ENCODE measurements around the gene SPOCK3.

SPOCK3 gene

GRCh38 chr4:167111622-167112021 lies 122.7 kb downstream of the SPOCK3 start:
- in situ Hi-C loops (cut with MboI; ENCODE audit: low pct_unique_long_range_greater_than_20kb, low sequenced_read_pairs, unreplicated experiment) = no loop called here
- DNase-seq (ENCODE audit: low spot score) = no peak

GRCh38 chr4:167111092-167111491 lies 123.2 kb downstream of the SPOCK3 start:
- in situ Hi-C loops (cut with MboI; ENCODE audit: low pct_unique_long_range_greater_than_20kb, low sequenced_read_pairs, unreplicated experiment) = no loop called here
- TF ChIP-seq CTCF (IDR thresholded peaks at IDR 0.05; ENCODE audit: extremely low read depth, insufficient read depth, missing control alignments) = no peak
- DNase-seq (ENCODE audit: low spot score) = no peak

More at GRCh38 chr4:167111622-167112021, 122.7 kb downstream of the SPOCK3 start:
- TF ChIP-seq CTCF (IDR thresholded peaks at IDR 0.05; ENCODE audit: extremely low read depth, insufficient read depth, missing control alignments) = no peak

- in situ Hi-C loops (cut with MboI; ENCODE audit: low pct_unique_long_range_greater_than_20kb, low sequenced_read_pairs, unreplicated experiment) = no loop called here
- DNase-seq (ENCODE audit: low spot score) = no peak
Observed at GRCh38 chr4:167109859-167110258, 124.4 kb downstream of the SPOCK3 start.

GRCh38 chr4:167105857-167106256 lies 128.4 kb downstream of the SPOCK3 start:
- DNase-seq (ENCODE audit: low spot score) = no peak
- TF ChIP-seq CTCF (IDR thresholded peaks at IDR 0.05; ENCODE audit: extremely low read depth, insufficient read depth, missing control alignments) = no peak
- in situ Hi-C loops (cut with MboI; ENCODE audit: low pct_unique_long_range_greater_than_20kb, low sequenced_read_pairs, unreplicated experiment) = no loop called here

More at GRCh38 chr4:167109859-167110258, 124.4 kb downstream of the SPOCK3 start:
- no peak for TF ChIP-seq CTCF (IDR thresholded peaks at IDR 0.05; ENCODE audit: extremely low read depth, insufficient read depth, missing control alignments)

- TF ChIP-seq CTCF (IDR thresholded peaks at IDR 0.05; ENCODE audit: extremely low read depth, insufficient read depth, missing control alignments) = no peak
- in situ Hi-C loops (cut with MboI; ENCODE audit: low pct_unique_long_range_greater_than_20kb, low sequenced_read_pairs, unreplicated experiment) = no loop called here
- DNase-seq (ENCODE audit: low spot score) = no peak
Observed at GRCh38 chr4:167102475-167102874, 131.8 kb downstream of the SPOCK3 start.

- no peak for TF ChIP-seq CTCF (IDR thresholded peaks at IDR 0.05; ENCODE audit: extremely low read depth, insufficient read depth, missing control alignments)
- in situ Hi-C loops (cut with MboI; ENCODE audit: low pct_unique_long_range_greater_than_20kb, low sequenced_read_pairs, unreplicated experiment) = no loop called here
- no peak for DNase-seq (ENCODE audit: low spot score)
Observed at GRCh38 chr4:167101035-167101434, 133.3 kb downstream of the SPOCK3 start.

GRCh38 chr4:167100120-167100519 lies 134.2 kb downstream of the SPOCK3 start:
- in situ Hi-C loops (cut with MboI; ENCODE audit: low pct_unique_long_range_greater_than_20kb, low sequenced_read_pairs, unreplicated experiment) = no loop called here
- DNase-seq (ENCODE audit: low spot score) = no peak
- TF ChIP-seq CTCF (IDR thresholded peaks at IDR 0.05; ENCODE audit: extremely low read depth, insufficient read depth, missing control alignments) = no peak
